Lower lobe of right lung (tissue), 2 donors: ENCODE measurements around the gene DRC7. TPM values are rescaled to one million over a fixed set of nuclear protein-coding genes. Genes with fewer than 3 reads are reported as not detected.

Experiments
- ATAC-seq, 2 donors: fragments of 200-7000 bp; cut with Tn5 transposase; one replicate each; pipeline ENCODE4 v1.9.1; 2020 to 2022; ENCODE audit warnings: mild to moderate bottlenecking in 2 of 2, moderate library complexity in 2 of 2
- DNase-seq: peaks from one replicate; pipeline ENCODE4 v3.0.0-alpha.2; 2020
- H3K27ac ChIP-seq: fragments of 200-600 bp; one replicate; pipeline ENCODE4 v1.8.0; 2022
- H3K27me3 ChIP-seq: fragments of 200-600 bp; one replicate; pipeline ENCODE4 v1.8.0; 2022; ENCODE audit warnings: low read depth
- H3K36me3 ChIP-seq: fragments of 200-600 bp; one replicate; pipeline ENCODE4 v1.8.0; 2022; ENCODE audit warnings: mild to moderate bottlenecking
- H3K4me1 ChIP-seq: fragments of 200-600 bp; one replicate; pipeline ENCODE4 v1.8.0; 2022
- H3K4me3 ChIP-seq: fragments of 200-600 bp; one replicate; pipeline ENCODE4 v1.8.0; 2022; ENCODE audit warnings: mild to moderate bottlenecking
- H3K9me3 ChIP-seq: fragments of 200-600 bp; one replicate; pipeline ENCODE4 v1.8.0; 2022
- intact Hi-C: fragments of 100-400 bp; cut with DNase I; formaldehyde crosslinking; loops from one replicate; pipeline ENCODE4 v1.11.0; 2022
- total RNA-seq: library from RNA; stranded (reverse); fragmentation: NEBNext Ultra II Directional; extraction: Animal tissue kit (Norgen Biotek cat#: 25700); gene quantifications from one replicate; pipeline ENCODE4 v1.2.1, GENCODE V29; 2021
- TF ChIP-seq, protein P1 (sequence below): fragments of 200-600 bp; IDR thresholded peaks from one replicate; pipeline ENCODE4 v1.8.0; 2022; ENCODE audit warnings: antibody characterized with exemption, mild to moderate bottlenecking
- donor health status: DM: no; HTN: yes; CAD: no; lungs with severe emphysema.

Gene DRC7
- total RNA-seq, 1 donor from 2014 or later: 4.3 TPM

DNA sequence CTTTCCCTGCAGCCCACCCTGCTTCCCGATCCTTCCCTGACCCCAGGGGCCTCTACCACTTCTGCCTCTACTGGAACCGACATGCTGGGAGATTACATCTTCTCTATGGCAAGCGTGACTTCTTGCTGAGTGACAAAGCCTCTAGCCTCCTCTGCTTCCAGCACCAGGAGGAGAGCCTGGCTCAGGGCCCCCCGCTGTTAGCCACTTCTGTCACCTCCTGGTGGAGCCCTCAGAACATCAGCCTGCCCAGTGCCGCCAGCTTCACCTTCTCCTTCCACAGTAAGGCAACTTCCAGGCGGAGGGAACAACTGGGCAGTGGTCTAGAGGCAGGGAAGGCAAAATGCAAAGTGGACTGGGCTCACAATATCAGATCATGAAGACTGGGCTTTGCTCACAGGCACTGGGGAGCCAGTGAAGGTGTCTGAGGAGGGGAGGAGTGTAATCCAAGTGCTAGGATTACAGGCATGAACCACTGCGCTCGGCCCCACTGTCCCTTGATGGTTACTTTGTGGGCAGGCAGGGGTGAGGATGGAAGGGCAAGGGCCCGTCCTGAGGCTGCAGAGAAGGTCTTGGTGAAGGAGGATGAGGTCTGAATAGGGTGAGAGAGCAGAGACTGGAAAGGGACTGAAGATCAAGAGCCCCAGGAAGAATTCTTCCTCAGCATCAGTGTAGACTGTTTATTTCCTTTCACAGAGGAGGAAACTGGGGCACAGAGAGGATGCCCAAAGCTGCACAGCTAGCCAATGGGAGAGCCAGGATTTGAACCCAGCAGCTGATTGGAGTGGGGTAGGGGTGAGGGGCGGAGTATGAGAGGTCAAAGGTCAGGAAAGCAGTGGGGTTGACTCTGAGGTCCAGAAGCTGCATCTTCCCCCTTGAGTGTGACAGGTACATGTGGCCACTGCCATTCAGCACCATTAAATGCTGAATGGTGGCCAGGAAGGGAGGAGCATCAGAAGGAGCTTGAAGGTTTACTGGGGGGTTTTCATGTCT lies 43.0 kb upstream of the DRC7 start:
- intact Hi-C loops: no loop called here
- TF ChIP-seq, protein P1, sequence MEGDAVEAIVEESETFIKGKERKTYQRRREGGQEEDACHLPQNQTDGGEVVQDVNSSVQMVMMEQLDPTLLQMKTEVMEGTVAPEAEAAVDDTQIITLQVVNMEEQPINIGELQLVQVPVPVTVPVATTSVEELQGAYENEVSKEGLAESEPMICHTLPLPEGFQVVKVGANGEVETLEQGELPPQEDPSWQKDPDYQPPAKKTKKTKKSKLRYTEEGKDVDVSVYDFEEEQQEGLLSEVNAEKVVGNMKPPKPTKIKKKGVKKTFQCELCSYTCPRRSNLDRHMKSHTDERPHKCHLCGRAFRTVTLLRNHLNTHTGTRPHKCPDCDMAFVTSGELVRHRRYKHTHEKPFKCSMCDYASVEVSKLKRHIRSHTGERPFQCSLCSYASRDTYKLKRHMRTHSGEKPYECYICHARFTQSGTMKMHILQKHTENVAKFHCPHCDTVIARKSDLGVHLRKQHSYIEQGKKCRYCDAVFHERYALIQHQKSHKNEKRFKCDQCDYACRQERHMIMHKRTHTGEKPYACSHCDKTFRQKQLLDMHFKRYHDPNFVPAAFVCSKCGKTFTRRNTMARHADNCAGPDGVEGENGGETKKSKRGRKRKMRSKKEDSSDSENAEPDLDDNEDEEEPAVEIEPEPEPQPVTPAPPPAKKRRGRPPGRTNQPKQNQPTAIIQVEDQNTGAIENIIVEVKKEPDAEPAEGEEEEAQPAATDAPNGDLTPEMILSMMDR: no peak
- H3K36me3 ChIP-seq: peaks cover 22% of the 10 kb centered on the region
- H3K4me1 ChIP-seq: peaks cover 22% of the 10 kb centered on the region
- H3K27ac ChIP-seq: no peak overlapping the region
- H3K4me3 ChIP-seq: no peak overlapping the region
- DNase-seq (no peak), ATAC-seq (no peak)
- no peaks in the 10 kb centered on the region for H3K9me3 ChIP-seq
- H3K27me3 ChIP-seq: no peaks in the 10 kb centered on the region

DNA sequence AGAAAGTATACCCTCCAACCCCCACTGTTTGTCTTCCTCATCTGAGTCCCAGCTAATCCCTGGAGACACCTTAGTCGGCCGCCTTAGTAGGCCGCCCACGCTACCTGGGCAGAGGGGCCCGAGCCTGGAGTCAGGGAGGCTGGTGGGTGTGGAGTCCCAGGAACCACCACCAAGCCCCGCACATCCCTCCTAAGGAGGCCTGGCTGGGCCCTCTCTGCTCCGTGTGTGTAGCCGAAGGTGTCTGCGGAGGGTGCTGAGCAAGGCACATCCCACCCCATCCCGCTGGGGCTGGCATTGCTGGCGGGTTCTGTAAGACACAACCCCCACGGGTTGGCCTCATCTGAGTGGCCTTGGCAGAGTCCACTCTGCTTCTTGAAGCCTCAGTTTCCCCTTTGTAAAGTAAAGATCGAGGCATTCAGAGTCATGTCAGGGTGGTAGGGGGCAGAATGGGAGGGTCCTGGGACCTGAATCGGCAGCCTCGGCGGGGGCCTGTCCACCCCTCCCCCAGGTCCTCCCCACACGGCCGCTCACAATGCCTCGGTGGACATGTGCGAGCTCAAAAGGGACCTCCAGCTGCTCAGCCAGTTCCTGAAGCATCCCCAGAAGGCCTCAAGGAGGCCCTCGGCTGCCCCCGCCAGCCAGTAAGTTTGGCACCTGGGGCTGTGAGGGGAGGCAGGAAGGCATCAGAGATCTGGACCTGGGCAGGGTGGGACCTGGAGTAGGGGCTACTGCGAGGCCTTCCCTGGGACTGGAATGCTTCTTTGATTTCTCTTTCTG lies 41.7 kb upstream of the DRC7 start:
- H3K27me3 ChIP-seq: no peaks in the 10 kb centered on the region
- H3K4me1 ChIP-seq: peaks cover 12% of the 10 kb centered on the region
- DNase-seq (no peak), ATAC-seq (no peak)
- intact Hi-C loops: no loop called here
- no peak overlapping the region for H3K4me3 ChIP-seq
- TF ChIP-seq, protein P1: no peak
- no peak overlapping the region for H3K27ac ChIP-seq
- H3K9me3 ChIP-seq: no peaks in the 10 kb centered on the region
- peaks cover 35% of the 10 kb centered on the region for H3K36me3 ChIP-seq

DNA sequence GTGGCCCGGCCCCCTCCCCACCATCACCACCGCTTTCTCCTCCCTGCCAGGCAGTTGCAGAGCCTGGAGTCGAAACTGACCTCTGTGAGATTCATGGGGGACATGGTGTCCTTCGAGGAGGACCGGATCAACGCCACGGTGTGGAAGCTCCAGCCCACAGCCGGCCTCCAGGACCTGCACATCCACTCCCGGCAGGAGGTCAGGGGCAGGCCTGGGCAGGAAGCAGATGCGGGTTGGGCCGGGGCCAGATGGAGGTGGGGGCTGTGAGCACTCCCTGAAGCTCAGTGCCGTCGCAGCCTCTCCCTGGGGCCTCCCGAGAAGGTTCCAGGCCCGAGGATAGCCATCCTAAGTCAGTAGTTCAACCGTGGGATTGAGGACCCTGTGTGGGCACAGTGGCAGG lies 40.7 kb upstream of the DRC7 start:
- intact Hi-C loops: no loop called here
- peaks cover 2% of the 10 kb centered on the region for H3K4me1 ChIP-seq
- H3K9me3 ChIP-seq: no peaks in the 10 kb centered on the region
- no peak overlapping the region for H3K27ac ChIP-seq
- TF ChIP-seq, protein P1: no peak
- DNase-seq (no peak), ATAC-seq (no peak)
- no peaks in the 10 kb centered on the region for H3K27me3 ChIP-seq
- peaks cover 44% of the 10 kb centered on the region for H3K36me3 ChIP-seq
- no peak overlapping the region for H3K4me3 ChIP-seq

DNA sequence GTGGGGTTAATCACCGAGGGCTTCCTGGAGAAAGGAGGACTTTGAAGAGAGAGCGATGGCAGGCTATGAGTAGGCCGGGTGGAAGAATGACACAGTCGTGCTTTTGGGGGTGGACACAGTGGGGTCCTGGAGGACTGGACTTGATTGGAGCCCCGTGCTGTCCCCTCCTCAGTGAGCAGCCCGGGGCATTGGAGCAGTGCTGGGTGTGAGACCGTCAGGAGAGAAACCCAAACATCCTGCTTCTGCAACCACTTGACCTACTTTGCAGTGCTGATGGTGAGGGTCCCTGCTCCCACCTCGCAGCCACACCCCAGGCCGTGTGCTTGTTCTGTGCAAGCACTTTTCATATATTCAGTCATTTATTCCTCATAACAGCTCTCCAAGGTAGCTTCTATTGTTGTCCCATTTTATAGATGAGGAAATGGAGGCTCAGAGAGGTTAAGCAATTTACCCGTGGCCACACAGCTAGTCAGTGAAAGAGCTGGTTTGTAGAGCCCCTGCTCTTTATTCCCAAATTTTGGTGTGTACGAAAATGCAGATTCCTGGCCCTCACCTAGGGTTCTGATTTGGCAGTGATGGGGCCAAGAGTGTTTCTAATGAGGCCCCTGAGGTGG lies 38.2 kb upstream of the DRC7 start:
- H3K4me3 ChIP-seq: no peak overlapping the region
- H3K4me1 ChIP-seq: no peaks in the 10 kb centered on the region
- no peaks in the 10 kb centered on the region for H3K27me3 ChIP-seq
- ATAC-seq (no peak), DNase-seq (no peak)
- TF ChIP-seq, protein P1: no peak
- H3K27ac ChIP-seq: no peak overlapping the region
- H3K9me3 ChIP-seq: no peaks in the 10 kb centered on the region
- H3K36me3 ChIP-seq: peaks cover 55% of the 10 kb centered on the region
- intact Hi-C loops: no loop called here

DNA sequence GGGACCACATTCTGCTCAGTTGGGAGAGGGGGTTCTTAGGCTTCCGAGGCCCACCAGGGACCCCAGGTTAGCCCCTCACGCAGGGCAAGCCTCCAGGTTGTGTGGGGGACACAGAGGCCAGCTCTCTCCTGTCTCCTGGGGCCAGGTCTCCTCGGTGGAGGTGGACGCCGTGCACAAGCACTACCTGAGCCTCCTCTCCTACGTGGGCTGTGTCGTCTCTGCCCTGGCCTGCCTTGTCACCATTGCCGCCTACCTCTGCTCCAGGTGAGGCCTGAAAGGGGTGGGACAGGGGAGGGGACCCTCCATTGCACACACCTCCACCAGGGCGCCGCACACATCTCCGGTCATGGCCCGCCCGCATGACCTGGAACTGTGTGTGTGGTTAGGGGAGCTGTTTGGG lies 37.4 kb upstream of the DRC7 start:
- Histone ChIP-seq H3K27ac (no peak overlapping the region), H3K9me3 (no peaks in the 10 kb centered on the region), H3K4me1 (no peaks in the 10 kb centered on the region), H3K36me3 (peaks cover 59% of the 10 kb centered on the region), H3K27me3 (no peaks in the 10 kb centered on the region), H3K4me3 (no peak overlapping the region)
- TF ChIP-seq, protein P1: no peak
- ATAC-seq (no peak), DNase-seq (no peak)
- intact Hi-C loops: no loop called here
